Esophagus muscularis mucosa (tissue), 4 donors: ENCODE measurements around the gene CR1L. TPM values are rescaled to one million over a fixed set of nuclear protein-coding genes. Genes with fewer than 3 reads are reported as not detected.
A peak's percentile ranks its signal among the peaks of the same experiment; 100 is the strongest.
"Not testable (repeated sequence)": the region's sequence is repeated elsewhere in the genome, so short reads cannot be mapped to it uniquely, and the experiment has no call there.

Source experiments
- DNase-seq: peaks from one replicate; pipeline ENCODE4 v3.0.0-alpha.2; 2017; ENCODE audit errors: extremely low spot score
- H3K27ac ChIP-seq, 4 donors: fragments of 200-600 bp; sonication (generic); replicated peaks in 1 of 4; 1 replicate in 3 of 4; 2 replicates in 1 of 4; pipeline ENCODE4 v1.5.1; 2016 to 2019; ENCODE audit warnings: mild to moderate bottlenecking in 1 of 4
- H3K27me3 ChIP-seq, 4 donors: fragments of 200-600 bp; sonication (generic); one replicate each; pipeline versions ENCODE4 v1.5.1 to v1.6.0; 2016 to 2019
- H3K36me3 ChIP-seq, 4 donors: fragments of 200-600 bp; sonication (generic); one replicate each; pipeline ENCODE4 v1.5.1; 2016 to 2019
- H3K4me1 ChIP-seq, 4 donors: fragments of 200-600 bp; sonication (generic); one replicate each; pipeline ENCODE4 v1.5.1; 2016 to 2019
- H3K4me3 ChIP-seq, 4 donors: fragments of 200-600 bp; sonication (generic); 1 replicate in 2 of 4; 2 replicates in 2 of 4; pipeline ENCODE4 v1.5.1; 2016 to 2019; ENCODE audit warnings: mild to moderate bottlenecking in 4 of 4, moderate library complexity in 1 of 4
- H3K9me3 ChIP-seq, 4 donors: fragments of 200-600 bp; sonication (generic); 1 replicate in 3 of 4; 2 replicates in 1 of 4; pipeline ENCODE4 v1.5.1; 2016 to 2019
- EP300 ChIP-seq: sonication (generic); formaldehyde crosslinking; IDR thresholded peaks from one replicate; pipeline ENCODE4 v1.6.1; 2017; ENCODE audit warnings: antibody characterized with exemption
- POLR2A ChIP-seq: fragments of 450-650 bp; IDR thresholded peaks from one replicate; pipeline ENCODE4 v1.6.1; 2017; ENCODE audit warnings: antibody characterized with exemption, moderate library complexity, mild to moderate bottlenecking, low read depth
- POLR2AphosphoS5 ChIP-seq, 2 donors: sonication (generic); formaldehyde crosslinking; IDR thresholded peaks; one replicate each; pipeline ENCODE4 v1.6.1; 2017; ENCODE audit warnings: antibody characterized with exemption in 2 of 2
- WGBS: methylation state at CpG from one replicate; pipeline ENCODE4 v1.1.5; 2018; 5-methylcytosine and 5-hydroxymethylcytosine counted together
- intact Hi-C: fragments of 100-400 bp; cut with DNase I; formaldehyde crosslinking; loops from one replicate; pipeline ENCODE4 v1.15.1; 2023
- total RNA-seq, 4 donors: library from RNA; depleted of rRNA; stranded (reverse); fragments of >200 nt; gene quantifications; one replicate each; pipeline versions ENCODE4 v1.1.0 to v1.2.1, GENCODE V29; 2016
- TF ChIP-seq, protein P1 (sequence below), 3 experiments: fragments of 200-600 bp in 2 of 3; fragments of 450-650 bp in 1 of 3; sonication (generic) in 2 of 3; IDR thresholded peaks; one replicate each; pipeline ENCODE4 v1.5.1; 2017 to 2019; ENCODE audit warnings: antibody characterized with exemption in 3 of 3, mild to moderate bottlenecking in 2 of 3, moderate library complexity in 1 of 3

Gene CR1L
- total RNA-seq, 4 donors from 2014 or later: not detected

DNA sequence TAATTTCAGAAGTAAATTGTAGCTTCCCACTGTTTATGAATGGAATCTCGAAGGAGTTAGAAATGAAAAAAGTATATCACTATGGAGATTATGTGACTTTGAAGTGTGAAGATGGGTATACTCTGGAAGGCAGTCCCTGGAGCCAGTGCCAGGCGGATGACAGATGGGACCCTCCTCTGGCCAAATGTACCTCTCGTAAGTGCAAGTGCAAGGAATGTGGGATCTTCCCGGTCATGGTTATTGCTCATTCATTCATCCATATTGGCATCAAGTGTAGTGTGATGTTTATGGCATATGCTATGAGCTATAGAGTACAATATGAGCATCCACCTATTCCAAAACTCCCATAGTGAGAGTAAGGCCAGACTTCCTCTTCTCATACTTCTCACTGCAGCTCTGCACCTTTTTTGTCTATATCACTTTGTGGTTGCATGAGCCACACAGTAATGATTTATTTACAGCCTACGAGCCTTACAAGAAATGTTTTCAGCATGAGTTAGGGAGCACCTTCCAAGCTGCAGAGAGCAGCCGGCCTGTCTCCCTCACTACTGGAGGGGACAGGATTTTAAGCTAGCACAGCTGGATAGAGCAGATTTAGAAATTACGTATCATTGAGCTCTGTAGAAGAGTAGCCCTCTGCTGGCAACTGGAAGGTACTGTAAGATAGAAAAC is 24.9 kb upstream of the CR1L start:
- no peak overlapping the region for H3K27ac ChIP-seq
- TF ChIP-seq POLR2A: no peak
- TF ChIP-seq, protein P1, sequence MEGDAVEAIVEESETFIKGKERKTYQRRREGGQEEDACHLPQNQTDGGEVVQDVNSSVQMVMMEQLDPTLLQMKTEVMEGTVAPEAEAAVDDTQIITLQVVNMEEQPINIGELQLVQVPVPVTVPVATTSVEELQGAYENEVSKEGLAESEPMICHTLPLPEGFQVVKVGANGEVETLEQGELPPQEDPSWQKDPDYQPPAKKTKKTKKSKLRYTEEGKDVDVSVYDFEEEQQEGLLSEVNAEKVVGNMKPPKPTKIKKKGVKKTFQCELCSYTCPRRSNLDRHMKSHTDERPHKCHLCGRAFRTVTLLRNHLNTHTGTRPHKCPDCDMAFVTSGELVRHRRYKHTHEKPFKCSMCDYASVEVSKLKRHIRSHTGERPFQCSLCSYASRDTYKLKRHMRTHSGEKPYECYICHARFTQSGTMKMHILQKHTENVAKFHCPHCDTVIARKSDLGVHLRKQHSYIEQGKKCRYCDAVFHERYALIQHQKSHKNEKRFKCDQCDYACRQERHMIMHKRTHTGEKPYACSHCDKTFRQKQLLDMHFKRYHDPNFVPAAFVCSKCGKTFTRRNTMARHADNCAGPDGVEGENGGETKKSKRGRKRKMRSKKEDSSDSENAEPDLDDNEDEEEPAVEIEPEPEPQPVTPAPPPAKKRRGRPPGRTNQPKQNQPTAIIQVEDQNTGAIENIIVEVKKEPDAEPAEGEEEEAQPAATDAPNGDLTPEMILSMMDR (IDR thresholded peaks at IDR 0.05): peak; percentile 42 to 70 (median 49)
- DNase-seq: no peak
- H3K27me3 ChIP-seq: no peaks in the 10 kb centered on the region
- H3K36me3 ChIP-seq: no peaks in the 10 kb centered on the region
- H3K4me1 ChIP-seq: peaks cover 0 to 3% (median 0%) of the 10 kb centered on the region in 4 donors
- intact Hi-C loops: no loop called here
- H3K4me3 ChIP-seq: no peak overlapping the region
- WGBS: 43% methylated on average over 7 of the region's 7 CpGs
- H3K9me3 ChIP-seq: no peaks in the 10 kb centered on the region

DNA sequence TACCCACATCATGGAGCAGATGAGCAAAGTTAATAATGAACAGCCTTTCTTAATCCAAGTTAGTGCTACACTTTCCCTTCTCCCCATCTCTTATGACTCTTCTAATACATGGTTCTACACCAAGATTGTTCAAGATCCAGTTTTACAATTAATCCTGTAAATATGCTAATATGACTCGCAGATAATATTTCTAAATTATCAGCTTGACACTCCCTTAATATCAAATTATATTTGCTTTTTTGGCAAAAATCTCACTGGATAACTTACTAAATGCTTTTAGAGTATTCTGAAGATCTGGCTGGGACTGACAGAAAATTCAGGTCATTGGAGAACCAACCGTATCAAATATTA is 24.4 kb upstream of the CR1L start:
- H3K36me3 ChIP-seq: no peaks in the 10 kb centered on the region
- no peak overlapping the region for H3K4me3 ChIP-seq
- TF ChIP-seq POLR2AphosphoS5 (IDR thresholded peaks at IDR 0.05): no peak
- no peak for TF ChIP-seq EP300
- TF ChIP-seq, protein P1 (IDR thresholded peaks at IDR 0.05): no peak
- no peak for TF ChIP-seq POLR2A
- 92% methylated on average over 2 of the region's 2 CpGs for WGBS
- intact Hi-C loops: no loop called here
- no peak overlapping the region for H3K27ac ChIP-seq
- H3K27me3 ChIP-seq: no peaks in the 10 kb centered on the region
- H3K4me1 ChIP-seq: peaks cover 0 to 3% (median 0%) of the 10 kb centered on the region in 4 donors
- no peak for DNase-seq
- no peaks in the 10 kb centered on the region for H3K9me3 ChIP-seq

DNA sequence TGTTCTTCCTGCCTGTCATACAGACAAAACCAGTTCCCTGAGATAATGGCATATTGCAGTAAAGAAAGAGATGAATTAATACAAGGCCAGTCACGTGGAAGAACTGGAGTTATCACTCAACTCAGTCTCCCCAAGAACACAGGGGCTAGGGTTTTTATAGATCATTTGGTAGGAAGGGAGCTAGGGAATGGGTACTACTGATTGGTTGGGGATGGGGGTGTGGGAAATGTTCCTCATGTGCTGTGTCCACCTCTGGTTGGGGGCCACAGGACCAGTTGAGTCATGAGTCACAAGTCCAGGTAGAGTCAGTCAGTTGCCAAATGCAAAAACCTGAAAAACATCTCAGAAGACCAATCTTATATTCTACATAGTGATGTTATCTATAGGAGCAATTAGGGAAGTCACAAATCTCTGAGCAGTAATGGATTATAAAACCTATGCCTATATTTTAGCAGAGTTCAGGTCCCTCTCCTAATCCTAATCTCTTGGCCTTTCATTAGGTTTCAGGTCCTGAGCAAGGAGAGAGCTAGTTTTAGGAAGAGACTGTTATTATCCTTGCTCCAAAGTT is 19.3 kb upstream of the CR1L start:
- intact Hi-C loops, H3K4me1 ChIP-seq, H3K27me3 ChIP-seq, H3K4me3 ChIP-seq, H3K36me3 ChIP-seq, H3K9me3 ChIP-seq, DNase-seq, H3K27ac ChIP-seq: not testable (repeated sequence)
- 91% methylated on average over 1 of the region's 1 CpG for WGBS

DNA sequence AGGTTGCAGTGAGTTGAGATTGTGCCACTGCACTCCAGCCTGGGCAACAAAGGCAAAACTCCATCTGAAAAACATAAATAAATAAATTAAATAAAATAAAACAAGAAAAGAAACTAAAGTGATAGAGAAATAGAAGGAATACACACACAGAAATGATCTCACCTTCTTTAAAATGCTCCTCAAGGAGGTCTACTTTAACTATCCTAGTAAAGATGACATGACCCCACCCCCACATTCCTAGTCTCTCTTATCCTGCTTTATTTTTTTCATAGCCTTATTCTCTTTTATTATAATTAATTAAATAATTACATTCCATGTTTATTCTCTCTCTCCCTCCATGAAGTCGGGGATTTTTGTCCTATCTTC is 18.0 kb upstream of the CR1L start:
- DNase-seq: no peak
- no peak overlapping the region for H3K27ac ChIP-seq
- no peaks in the 10 kb centered on the region for H3K9me3 ChIP-seq
- intact Hi-C loops: no loop called here
- no peak overlapping the region for H3K4me3 ChIP-seq
- H3K36me3 ChIP-seq: no peaks in the 10 kb centered on the region
- TF ChIP-seq EP300: no peak
- TF ChIP-seq, protein P1 (IDR thresholded peaks at IDR 0.05): no peak
- TF ChIP-seq POLR2AphosphoS5 (IDR thresholded peaks at IDR 0.05): no peak
- TF ChIP-seq POLR2A: no peak
- no peaks in the 10 kb centered on the region for H3K4me1 ChIP-seq
- 91% methylated on average over 1 of the region's 1 CpG for WGBS
- no peaks in the 10 kb centered on the region for H3K27me3 ChIP-seq

DNA sequence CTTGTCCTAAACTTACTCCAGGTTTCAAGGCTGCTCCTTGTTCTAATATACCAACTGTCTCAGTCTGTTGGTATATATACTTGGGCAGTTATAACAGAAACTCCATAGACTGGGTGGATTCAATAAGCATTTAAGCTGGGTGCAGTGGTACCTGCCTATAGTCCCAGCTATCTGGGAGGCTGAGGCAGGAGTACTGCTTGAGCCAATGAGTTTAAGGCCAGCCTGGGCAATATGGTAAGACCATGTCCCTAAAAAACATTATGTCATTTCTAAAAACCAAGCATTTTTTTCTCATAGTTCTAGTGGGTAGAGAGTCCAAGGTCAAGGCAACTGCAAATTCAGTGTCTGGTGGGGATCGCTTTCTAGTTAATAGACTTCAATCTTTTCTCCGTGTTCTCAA is 17.4 kb upstream of the CR1L start:
- Histone ChIP-seq H3K36me3 (no peaks in the 10 kb centered on the region), H3K27ac (no peak overlapping the region), H3K4me1 (no peaks in the 10 kb centered on the region), H3K4me3 (no peak overlapping the region), H3K27me3 (no peaks in the 10 kb centered on the region), H3K9me3 (no peaks in the 10 kb centered on the region)
- intact Hi-C loops: no loop called here
- TF ChIP-seq EP300 (no peak), POLR2A (no peak), POLR2AphosphoS5 (IDR thresholded peaks at IDR 0.05) (no peak)
- TF ChIP-seq, protein P1 (IDR thresholded peaks at IDR 0.05): no peak
- no peak for DNase-seq
- 98% methylated on average over 2 of the region's 2 CpGs for WGBS
